HG02571 (cell line): ENCODE data around the gene SLC25A24.
"Not testable (repeated sequence)": the region's sequence is repeated elsewhere in the genome, so short reads cannot be mapped to it uniquely, and the experiment has no call there.

ENCODE experiments used
- ATAC-seq: cut with Tn5 transposase; IDR thresholded peaks from one replicate; pipeline ENCODE4 v1.9.1; 2021; ENCODE audit warnings: mild to moderate bottlenecking, moderate library complexity; ENCODE audit not compliant: unreplicated experiment

SLC25A24 gene

GRCh38 chr1:108199781-108200686 is at the start of gene SLC25A24:
Gene SLC25A24, minus strand, starts transcription at chr1:108200343. Its CDS starts 205 bp downstream, at chr1:108200138.
- peak; percentile 94 for ATAC-seq

GRCh38 chr1:108243976-108244375 is 43.8 kb upstream of the SLC25A24 start, which contains the start of gene NBPF4:
Gene NBPF4, minus strand, starts transcription at chr1:108244076. Its CDS starts 315 bp downstream, at chr1:108243761.
- ATAC-seq: not testable (repeated sequence)

GRCh38 chr1:108239426-108239825 is 39.3 kb upstream of the SLC25A24 start:
- not testable (repeated sequence) for ATAC-seq

- ATAC-seq: not testable (repeated sequence)
Observed at GRCh38 chr1:108235308-108235707, 35.2 kb upstream of the SLC25A24 start.

- not testable (repeated sequence) for ATAC-seq
Observed at GRCh38 chr1:108232183-108232582, 32.0 kb upstream of the SLC25A24 start.

DNA sequence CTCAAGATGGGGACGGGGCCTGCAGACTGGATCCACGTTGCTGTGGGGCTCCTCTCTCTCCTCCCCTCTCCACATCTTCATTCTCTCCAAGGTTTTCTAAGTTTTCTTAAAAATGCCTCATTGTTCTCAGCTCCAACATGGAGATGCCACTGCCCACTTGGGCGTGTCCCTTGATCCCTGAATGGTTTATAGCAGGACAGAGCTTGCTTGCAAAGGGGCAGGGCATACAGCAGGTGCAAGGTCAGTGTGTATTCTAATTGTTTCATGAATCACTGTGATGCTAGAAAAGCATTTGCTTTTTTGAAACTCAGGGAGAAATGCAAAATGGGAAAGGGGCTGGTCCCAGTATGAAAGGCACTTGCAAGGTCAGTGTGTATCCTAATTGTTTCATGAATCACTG is 29.8 kb upstream of the SLC25A24 start:
- ATAC-seq: not testable (repeated sequence)

- not testable (repeated sequence) for ATAC-seq
Observed at GRCh38 chr1:108227772-108228171, 27.6 kb upstream of the SLC25A24 start.

DNA sequence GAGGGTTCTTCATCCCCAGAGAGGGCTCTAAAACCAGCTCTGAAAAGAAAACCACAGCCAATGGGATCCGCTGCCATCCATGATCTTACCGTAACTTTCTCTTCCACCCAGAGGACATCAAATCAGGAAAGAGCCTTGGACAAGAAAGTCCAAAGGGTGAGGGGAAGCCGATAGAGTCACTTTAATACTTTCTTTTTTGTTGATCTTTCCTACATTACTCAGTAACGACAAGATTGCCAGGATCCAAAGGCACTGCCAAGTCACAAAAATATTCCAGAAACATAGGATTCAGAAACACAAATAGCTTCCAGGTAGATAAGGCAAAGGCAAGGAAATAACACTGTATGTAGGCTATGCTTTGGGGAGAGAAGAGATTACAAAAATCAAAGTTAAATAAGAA is 26.7 kb upstream of the SLC25A24 start:
- ATAC-seq: not testable (repeated sequence)

GRCh38 chr1:108223226-108223625 is 23.1 kb upstream of the SLC25A24 start:
- not testable (repeated sequence) for ATAC-seq

DNA sequence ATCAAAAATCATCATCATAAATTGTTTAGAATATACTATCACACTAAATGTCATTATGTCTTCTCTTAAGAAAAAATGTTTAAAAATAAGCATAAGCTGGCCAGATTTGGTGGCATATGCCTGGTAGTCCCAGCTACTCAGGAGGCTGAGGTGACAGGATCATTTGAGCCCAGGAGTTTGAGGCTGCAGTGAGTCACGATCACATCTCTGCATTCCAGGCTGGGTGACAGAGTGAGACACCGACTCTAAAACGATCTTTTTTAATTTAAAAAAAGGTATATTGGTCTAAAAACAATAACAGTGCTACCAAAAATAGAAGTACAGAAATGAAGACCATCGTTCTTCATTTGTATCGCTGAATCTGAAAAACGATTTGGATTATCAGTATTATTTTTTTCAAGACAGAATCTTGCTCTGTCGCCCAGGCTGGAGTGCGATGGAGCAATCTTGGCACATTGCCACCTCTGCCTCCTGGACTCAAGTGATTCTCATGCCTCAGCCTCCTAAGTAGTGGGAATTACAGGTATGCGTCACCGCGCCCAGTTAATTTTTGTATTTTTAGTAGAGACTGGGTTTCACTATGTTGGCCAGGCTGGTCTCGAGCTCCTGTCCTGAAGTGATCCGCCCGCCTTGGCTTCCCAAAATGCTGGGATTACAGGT is 17.5 kb upstream of the SLC25A24 start:
- ATAC-seq: not testable (repeated sequence)

DNA sequence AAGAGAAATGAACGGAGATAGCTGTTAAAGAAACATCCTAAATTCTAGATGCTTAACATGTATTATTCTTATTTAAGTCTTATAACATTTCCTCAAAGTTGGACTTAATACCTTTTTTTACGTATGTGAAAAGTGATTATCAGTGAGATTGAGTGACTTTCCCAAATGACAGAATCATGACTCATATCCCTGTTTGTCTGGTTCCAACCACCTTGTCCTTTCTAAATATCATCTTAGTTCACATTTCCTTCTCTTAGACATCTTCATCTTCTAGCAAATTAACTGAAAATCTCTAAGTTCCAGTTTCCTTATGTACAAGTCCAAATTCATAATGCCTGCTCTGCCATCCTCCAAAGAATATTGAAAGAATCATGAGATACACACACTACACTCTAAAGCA is 16.9 kb upstream of the SLC25A24 start:
- not testable (repeated sequence) for ATAC-seq

DNA sequence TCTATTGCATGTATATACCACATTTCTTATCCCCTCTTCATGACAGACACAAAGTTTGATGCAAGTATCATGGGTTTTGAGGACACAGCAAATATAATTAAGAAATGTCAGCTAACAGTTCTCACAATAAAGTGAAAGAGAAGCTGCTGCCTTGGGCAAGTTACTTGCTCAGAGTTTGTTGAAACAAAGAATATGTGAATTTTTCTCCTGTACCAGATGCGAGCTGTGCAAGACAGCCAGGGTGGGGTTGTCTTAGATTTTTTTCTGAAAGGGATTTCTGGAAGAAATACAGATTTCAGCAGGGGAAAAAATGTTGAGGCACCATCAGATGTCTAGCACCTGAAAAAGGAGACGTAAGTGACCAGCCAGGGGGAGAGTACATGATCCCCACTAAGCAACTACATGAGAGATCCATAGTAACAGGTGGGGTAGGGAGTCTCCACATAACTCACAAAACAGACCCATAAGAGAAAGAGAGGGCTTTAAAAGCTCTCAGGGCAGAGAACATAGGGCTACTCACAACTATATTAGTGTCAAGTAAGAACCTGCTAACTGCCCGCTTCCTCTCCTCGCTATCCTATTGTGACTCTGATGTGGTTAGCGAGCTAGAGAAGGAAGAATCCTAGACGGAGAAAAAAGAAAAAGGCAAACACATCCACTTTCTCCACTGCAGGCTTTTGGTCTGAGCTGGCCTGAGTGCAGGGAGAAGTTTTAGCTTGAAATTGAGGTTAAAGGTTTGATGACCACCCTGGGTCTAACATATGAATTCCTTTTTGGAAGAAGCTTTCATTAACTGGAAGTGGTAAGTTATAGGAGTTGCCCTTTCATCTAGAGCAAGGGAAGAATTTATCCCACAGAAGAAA is 16.1 kb upstream of the SLC25A24 start:
- not testable (repeated sequence) for ATAC-seq

DNA sequence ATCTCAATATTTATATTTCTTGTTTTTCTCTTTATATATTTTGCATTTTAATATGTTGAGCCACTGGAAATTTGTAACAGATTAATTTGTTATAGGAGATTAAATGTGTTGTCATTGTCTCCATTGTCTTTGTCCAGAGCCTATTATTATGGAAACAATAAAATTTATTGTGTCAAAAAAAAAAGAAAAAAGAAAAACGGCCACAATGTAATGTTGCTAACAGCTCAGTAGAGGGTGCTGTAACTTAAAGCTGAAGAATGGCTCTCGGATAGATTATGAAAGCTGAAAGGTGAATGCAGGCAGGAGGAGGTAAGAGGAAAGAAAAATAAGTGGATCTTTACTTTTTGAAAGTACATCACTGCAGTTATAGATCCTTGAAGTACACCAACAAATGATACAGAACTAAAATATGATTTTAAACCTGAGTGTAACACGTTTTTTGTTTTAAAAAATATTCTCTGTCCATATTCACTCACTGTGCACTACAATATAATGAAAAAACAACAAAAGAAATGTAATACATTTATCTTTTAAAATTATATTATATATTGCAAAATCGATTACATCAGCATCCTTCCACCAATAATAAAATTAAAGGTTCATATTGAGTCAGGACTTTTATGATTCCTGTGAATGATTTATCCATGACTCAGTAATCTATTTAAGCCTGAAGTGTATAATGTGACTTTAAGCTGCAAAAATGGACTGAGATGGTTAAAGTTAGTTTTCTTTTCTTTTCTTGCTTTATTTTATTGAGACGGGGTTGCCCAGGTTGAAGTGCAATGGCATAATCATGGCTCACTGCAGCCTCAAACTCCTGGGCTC is 14.7 kb upstream of the SLC25A24 start:
- not testable (repeated sequence) for ATAC-seq

- ATAC-seq: no peak
Observed at GRCh38 chr1:108211014-108211413, 10.9 kb upstream of the SLC25A24 start.

- ATAC-seq: no peak
Observed at GRCh38 chr1:108209456-108210108, 9.4 kb upstream of the SLC25A24 start.

DNA sequence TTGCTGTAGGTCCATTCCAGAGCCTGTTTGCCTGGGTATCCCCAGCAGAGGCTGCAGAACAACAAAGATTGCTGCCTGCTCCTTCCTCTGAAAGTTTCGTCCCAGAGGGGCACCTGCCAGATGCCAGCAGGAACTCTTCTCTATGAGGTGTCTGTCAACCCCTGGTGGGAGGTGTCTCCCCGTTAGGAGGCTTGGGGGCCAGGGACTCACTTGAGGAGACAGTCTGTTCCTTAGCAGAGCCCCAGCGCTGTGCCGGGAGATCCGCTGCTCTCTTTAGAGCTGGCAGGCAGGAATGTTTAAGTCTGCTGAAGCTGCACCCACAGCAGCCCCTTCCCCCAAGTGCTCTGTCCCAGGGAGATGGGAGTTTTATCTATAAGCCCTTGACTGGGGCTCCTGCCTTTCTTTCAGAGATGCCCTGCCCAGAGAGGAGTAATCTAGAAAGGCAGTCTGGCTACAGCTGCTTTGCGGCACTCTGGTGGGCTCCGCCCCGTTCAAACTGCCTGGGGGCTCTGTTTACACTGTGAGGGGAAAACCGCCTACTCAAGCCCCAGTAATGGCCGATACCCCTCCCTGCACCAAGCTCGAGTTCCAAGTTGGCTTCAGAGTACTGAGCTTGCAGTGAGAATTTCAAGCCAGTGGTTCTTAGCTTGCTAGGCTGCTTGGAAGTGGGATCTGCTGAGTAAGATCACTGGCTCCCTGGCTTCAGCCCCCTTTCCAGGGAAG is 8.7 kb upstream of the SLC25A24 start:
- ATAC-seq: no peak

- not testable (repeated sequence) for ATAC-seq
Observed at GRCh38 chr1:108203582-108203981, 3.4 kb upstream of the SLC25A24 start.

- no peak for ATAC-seq
Observed at GRCh38 chr1:108201687-108202086, 1.5 kb upstream of the SLC25A24 start.

- no peak for ATAC-seq
Observed at GRCh38 chr1:108200687-108201051, 526 bp upstream of the SLC25A24 start.
